ENCODE data around the gene PUM2.

Gene PUM2

DNA sequence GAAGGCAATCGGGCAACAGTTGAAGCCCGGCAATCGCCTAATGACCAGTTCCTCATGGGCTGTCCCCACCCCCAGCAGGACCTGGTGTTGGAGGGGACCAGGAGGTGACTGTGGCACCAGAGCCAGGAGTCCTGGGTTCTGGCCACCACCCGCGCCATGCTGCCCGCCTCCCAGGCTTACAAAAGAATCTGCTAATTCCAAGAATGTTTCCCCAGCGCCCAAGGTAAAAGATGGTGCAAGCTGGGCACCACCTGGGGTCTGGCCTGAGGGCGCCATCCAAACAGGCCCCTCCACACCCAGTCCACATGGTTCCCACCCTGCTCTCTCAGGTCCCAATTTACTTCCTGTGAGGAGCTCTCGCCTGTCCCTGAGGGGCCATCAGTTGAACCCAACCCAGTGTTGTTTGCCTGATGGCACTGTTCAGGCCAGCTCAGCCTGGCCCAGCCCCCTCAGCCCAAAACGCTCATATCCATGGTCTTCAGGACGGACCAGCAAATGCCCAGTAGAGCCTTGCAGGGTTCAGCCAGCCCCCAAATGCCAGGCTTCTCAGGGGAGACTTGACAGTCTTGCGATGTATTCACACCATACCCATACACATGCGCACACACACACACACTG is 130.8 kb downstream of the PUM2 start:
- Histone ChIP-seq H3K4me3 (ENCODE audit: low read depth, low read length) (no peak overlapping the region), H3K27me3 (ENCODE audit: control insufficient read depth, insufficient read depth, low read length) (no peaks in the 10 kb centered on the region), H3K9me3 (ENCODE audit: control insufficient read depth, low read length) (no peaks in the 10 kb centered on the region), H3K9ac (no peak overlapping the region), H2AFZ (no peak overlapping the region), H3K36me3 (ENCODE audit: control insufficient read depth, insufficient read depth, low read length) (no peaks in the 10 kb centered on the region), H3K4me2 (ENCODE audit: low read length) (no peak overlapping the region), H3K79me2 (no peaks in the 10 kb centered on the region), H3K27ac (no peak overlapping the region), H3K4me1 (peaks cover 2% of the 10 kb centered on the region)
- TF ChIP-seq, protein P1, sequence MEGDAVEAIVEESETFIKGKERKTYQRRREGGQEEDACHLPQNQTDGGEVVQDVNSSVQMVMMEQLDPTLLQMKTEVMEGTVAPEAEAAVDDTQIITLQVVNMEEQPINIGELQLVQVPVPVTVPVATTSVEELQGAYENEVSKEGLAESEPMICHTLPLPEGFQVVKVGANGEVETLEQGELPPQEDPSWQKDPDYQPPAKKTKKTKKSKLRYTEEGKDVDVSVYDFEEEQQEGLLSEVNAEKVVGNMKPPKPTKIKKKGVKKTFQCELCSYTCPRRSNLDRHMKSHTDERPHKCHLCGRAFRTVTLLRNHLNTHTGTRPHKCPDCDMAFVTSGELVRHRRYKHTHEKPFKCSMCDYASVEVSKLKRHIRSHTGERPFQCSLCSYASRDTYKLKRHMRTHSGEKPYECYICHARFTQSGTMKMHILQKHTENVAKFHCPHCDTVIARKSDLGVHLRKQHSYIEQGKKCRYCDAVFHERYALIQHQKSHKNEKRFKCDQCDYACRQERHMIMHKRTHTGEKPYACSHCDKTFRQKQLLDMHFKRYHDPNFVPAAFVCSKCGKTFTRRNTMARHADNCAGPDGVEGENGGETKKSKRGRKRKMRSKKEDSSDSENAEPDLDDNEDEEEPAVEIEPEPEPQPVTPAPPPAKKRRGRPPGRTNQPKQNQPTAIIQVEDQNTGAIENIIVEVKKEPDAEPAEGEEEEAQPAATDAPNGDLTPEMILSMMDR (IDR thresholded peaks at IDR 0.05), result no peak

DNA sequence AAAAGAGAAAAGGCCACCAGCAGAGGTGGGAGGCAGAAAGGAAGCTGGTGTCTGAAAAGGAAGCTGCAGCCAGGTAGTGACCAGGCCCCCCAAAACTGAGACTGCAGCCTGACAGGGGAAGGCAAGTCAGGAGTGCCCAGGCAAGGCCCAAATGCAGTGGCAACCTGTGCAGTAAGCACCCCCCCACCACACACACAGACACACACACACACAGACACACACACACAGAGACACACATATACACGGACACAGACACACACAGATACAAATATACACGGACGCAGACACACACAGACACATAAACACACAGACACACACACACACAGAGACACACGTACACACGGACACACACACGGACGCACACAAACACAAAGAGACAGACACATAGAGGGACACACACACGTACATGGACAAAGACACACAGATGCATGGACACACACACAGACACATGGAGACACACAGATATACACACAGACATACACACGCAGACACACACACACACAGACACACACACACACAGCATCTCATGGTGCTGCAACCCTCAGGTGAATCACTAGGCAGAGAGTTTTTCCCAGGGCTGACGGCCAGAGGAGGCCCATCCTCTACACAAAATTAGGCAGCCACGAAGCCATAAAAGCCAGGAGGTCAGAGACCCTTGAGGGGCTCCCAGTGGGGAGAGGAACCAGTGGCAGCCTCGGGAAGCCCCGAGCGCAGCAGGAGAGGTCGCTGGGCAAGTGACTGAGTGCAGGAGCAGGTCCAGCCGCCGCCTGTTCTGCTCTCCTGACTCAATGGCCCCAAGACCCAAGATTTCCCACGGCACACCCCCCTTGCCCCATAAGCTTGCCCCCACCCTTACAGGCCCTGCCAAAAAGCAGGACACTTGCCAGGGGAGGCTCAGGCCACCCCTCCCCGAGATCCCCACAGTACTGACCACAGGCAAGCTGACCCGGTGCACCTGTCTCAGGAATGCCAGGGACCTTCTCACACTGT is 132.0 kb downstream of the PUM2 start:
- no peak overlapping the region for H3K9ac ChIP-seq
- no peak overlapping the region for H2AFZ ChIP-seq
- no peaks in the 10 kb centered on the region for H3K27me3 ChIP-seq (ENCODE audit: control insufficient read depth, insufficient read depth, low read length)
- H3K79me2 ChIP-seq, result no peaks in the 10 kb centered on the region
- no peak overlapping the region for H3K4me2 ChIP-seq (ENCODE audit: low read length)
- peaks cover 7% of the 10 kb centered on the region for H3K4me1 ChIP-seq
- TF ChIP-seq, protein P1 (IDR thresholded peaks at IDR 0.05), result no peak
- no peaks in the 10 kb centered on the region for H3K9me3 ChIP-seq (ENCODE audit: control insufficient read depth, low read length)
- H3K27ac ChIP-seq, result no peak overlapping the region
- no peaks in the 10 kb centered on the region for H3K36me3 ChIP-seq (ENCODE audit: control insufficient read depth, insufficient read depth, low read length)
- H3K4me3 ChIP-seq (ENCODE audit: low read depth, low read length), result no peak overlapping the region

DNA sequence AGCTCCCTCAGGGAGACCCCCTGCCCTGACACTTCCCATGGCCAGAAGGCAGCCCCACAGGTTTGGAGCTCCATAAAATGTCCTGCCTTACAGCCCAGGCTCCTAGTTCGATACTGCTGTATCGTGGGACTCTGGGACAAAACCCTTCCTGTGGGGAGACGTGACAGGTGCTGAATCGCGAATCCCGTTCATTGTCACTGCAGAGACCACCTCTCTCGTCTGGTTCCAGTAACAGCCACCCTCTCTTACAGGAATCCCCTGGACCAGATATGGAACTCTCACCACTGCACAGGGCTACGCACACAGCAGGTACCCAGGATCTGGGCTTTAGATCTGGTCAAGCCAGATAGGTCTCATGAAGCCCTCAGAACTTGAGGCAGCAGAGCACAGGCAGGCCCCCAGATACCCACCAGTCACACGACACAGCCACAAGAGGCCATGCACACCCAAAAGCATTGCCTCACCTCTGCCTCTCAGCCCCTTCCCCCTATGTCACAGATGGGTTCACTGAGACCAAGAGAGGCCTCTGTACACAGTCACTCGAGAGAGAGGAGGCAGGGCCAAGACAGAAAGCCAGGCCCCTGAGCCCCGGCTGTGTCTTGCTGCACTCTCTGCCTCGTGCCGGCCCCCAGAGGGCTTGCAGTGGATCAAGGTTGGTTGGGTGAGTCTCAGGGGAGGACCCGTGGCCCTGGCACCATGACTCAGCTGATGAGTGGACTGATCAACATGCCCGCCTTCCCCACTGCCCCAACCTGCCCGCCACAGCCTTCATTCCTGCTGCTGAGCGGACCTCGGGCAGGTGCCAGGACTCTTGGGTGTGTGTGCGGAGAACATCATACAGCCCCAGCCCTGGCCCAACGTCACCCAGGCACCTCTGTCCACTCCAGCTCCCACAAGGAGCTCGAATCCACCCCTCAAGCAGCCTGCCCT is 133.3 kb downstream of the PUM2 start:
- TF ChIP-seq, protein P1 (IDR thresholded peaks at IDR 0.05), result no peak
- Histone ChIP-seq H3K9ac (no peak overlapping the region), H3K36me3 (ENCODE audit: control insufficient read depth, insufficient read depth, low read length) (no peaks in the 10 kb centered on the region), H3K9me3 (ENCODE audit: control insufficient read depth, low read length) (no peaks in the 10 kb centered on the region), H3K4me3 (ENCODE audit: low read depth, low read length) (no peak overlapping the region), H3K27ac (no peak overlapping the region), H3K4me2 (ENCODE audit: low read length) (no peak overlapping the region), H3K27me3 (ENCODE audit: control insufficient read depth, insufficient read depth, low read length) (no peaks in the 10 kb centered on the region), H3K4me1 (peaks cover 18% of the 10 kb centered on the region), H2AFZ (no peak overlapping the region), H3K79me2 (no peaks in the 10 kb centered on the region)

DNA sequence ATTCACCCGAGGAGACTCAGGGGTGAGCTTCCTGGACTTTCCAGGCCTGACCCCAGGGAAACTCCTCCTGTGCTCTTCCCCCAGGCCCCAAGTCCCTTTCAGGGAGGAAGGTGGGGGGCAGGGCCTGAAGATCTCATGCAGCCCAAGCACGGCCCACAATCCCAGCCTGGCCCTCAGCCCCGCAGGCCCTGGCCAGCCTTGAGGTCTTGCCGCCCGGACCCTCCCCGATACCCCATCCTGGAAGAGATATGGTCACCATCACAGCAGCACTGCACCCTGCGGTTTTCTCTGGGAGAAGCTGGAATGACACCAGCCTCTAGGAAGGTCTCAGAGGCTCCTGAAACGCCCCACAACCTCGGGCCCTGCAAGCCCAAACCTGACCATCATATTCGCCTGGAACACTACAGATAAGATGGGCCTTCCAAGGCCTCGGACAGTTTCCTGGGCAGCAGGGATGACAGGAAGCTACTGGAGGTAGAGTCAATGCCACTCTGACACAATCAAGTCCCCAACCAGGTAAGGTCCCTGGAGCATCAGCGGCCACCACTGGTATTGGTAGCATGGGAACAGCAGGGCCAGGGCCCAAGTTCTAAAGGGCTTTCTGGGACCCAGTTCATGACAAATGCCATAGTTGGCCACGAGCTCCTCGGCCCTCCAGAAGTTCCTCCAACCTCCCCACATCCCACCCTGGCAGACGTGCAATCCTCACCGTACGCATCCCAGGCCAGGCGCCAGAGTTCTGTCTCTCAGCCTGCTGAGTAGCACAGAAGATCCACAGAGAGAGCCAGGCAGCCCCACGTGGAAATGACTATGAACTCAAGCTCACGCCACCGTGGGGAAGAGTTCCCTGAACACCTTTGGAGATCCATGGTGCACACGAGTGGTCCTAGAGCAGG is 134.3 kb downstream of the PUM2 start:
- no peak overlapping the region for H3K27ac ChIP-seq

More for the DNA sequence above, 134.3 kb downstream of the PUM2 start:
- Histone ChIP-seq H3K4me3 (ENCODE audit: low read depth, low read length) (no peak overlapping the region), H3K36me3 (ENCODE audit: control insufficient read depth, insufficient read depth, low read length) (no peaks in the 10 kb centered on the region), H2AFZ (no peak overlapping the region), H3K9ac (no peak overlapping the region), H3K79me2 (no peaks in the 10 kb centered on the region), H3K4me2 (ENCODE audit: low read length) (no peak overlapping the region), H3K27me3 (ENCODE audit: control insufficient read depth, insufficient read depth, low read length) (no peaks in the 10 kb centered on the region), H3K4me1 (peaks cover 18% of the 10 kb centered on the region), H3K9me3 (ENCODE audit: control insufficient read depth, low read length) (no peaks in the 10 kb centered on the region)
- TF ChIP-seq, protein P1 (IDR thresholded peaks at IDR 0.05), result no peak
